ENCODE results near the gene HAVCR2.
A peak's percentile ranks its signal among the peaks of the same experiment; 100 is the strongest.

The HAVCR2 gene

GRCh38 chr5:157086751-157087359 lies 22.0 kb downstream of the HAVCR2 start:
- Histone ChIP-seq H3K4me3 (ENCODE audit: low read depth, low read length) (no peak overlapping the region), H3K36me3 (replicated peaks) (no peaks in the 10 kb centered on the region), H3K27ac (no peak overlapping the region), H3K27me3 (replicated peaks) (no peaks in the 10 kb centered on the region)
- TF ChIP-seq, protein P1, sequence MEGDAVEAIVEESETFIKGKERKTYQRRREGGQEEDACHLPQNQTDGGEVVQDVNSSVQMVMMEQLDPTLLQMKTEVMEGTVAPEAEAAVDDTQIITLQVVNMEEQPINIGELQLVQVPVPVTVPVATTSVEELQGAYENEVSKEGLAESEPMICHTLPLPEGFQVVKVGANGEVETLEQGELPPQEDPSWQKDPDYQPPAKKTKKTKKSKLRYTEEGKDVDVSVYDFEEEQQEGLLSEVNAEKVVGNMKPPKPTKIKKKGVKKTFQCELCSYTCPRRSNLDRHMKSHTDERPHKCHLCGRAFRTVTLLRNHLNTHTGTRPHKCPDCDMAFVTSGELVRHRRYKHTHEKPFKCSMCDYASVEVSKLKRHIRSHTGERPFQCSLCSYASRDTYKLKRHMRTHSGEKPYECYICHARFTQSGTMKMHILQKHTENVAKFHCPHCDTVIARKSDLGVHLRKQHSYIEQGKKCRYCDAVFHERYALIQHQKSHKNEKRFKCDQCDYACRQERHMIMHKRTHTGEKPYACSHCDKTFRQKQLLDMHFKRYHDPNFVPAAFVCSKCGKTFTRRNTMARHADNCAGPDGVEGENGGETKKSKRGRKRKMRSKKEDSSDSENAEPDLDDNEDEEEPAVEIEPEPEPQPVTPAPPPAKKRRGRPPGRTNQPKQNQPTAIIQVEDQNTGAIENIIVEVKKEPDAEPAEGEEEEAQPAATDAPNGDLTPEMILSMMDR (IDR thresholded peaks at IDR 0.05; ENCODE audit: low read depth, low read length, missing control alignments): no peak
- DNase-seq: no peak
- in situ Hi-C loops (cut with HindIII; ENCODE audit: low pct_ligation_motif_present, low sequenced_read_pairs): no loop called here

GRCh38 chr5:157085930-157086329 lies 22.9 kb downstream of the HAVCR2 start:
- no peaks in the 10 kb centered on the region for H3K27me3 ChIP-seq (replicated peaks)
- DNase-seq: no peak
- TF ChIP-seq, protein P1 (IDR thresholded peaks at IDR 0.05; ENCODE audit: low read depth, low read length, missing control alignments): no peak

GRCh38 chr5:157080286-157080685 lies 28.6 kb downstream of the HAVCR2 start:
- TF ChIP-seq, protein P1 (IDR thresholded peaks at IDR 0.05; ENCODE audit: low read depth, low read length, missing control alignments): no peak
- no peak overlapping the region for H3K4me3 ChIP-seq (ENCODE audit: low read depth, low read length)
- H3K27ac ChIP-seq: no peak overlapping the region
- H3K27me3 ChIP-seq (replicated peaks): no peaks in the 10 kb centered on the region
- in situ Hi-C loops (cut with HindIII; ENCODE audit: low pct_ligation_motif_present, low sequenced_read_pairs): no loop called here
- no peaks in the 10 kb centered on the region for H3K36me3 ChIP-seq (replicated peaks)
- DNase-seq: no peak

More at GRCh38 chr5:157085930-157086329, 22.9 kb downstream of the HAVCR2 start:
- no peak overlapping the region for H3K4me3 ChIP-seq (ENCODE audit: low read depth, low read length)
- H3K27ac ChIP-seq: no peak overlapping the region
- in situ Hi-C loops (cut with HindIII; ENCODE audit: low pct_ligation_motif_present, low sequenced_read_pairs): no loop called here
- no peaks in the 10 kb centered on the region for H3K36me3 ChIP-seq (replicated peaks)

DNA sequence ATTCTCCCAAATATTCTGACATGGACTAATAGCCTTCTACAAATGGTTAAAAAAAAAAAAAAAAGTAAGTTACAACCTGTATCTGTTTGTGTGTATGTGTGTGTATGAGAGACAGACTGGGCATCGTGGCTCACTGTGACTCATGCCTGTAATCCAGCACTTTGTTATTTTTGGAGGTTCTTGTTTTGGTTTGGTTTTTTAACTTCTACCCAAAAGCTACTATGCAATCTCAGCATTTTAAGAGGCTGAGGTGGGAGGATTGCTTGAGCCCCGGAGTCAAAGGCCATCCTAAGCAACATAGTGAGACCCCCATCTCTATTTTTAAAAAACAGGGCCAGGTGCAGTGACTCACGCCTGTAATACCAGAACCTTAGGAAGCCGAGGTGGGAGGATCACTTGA lies 32.3 kb downstream of the HAVCR2 start:
- TF ChIP-seq, protein P1 (IDR thresholded peaks at IDR 0.05; ENCODE audit: low read depth, low read length, missing control alignments): no peak
- in situ Hi-C loops (cut with HindIII; ENCODE audit: low pct_ligation_motif_present, low sequenced_read_pairs): no loop called here

GRCh38 chr5:157072508-157072907 lies 36.3 kb downstream of the HAVCR2 start:
- in situ Hi-C loops (cut with HindIII; ENCODE audit: low pct_ligation_motif_present, low sequenced_read_pairs): no loop called here
- TF ChIP-seq, protein P1 (IDR thresholded peaks at IDR 0.05; ENCODE audit: low read depth, low read length, missing control alignments): no peak
- Histone ChIP-seq H3K4me3 (ENCODE audit: low read depth, low read length) (no peak overlapping the region), H3K27me3 (replicated peaks) (no peaks in the 10 kb centered on the region), H3K36me3 (replicated peaks) (no peaks in the 10 kb centered on the region), H3K27ac (no peak overlapping the region)
- DNase-seq: no peak

More for the DNA sequence above, 32.3 kb downstream of the HAVCR2 start:
- Histone ChIP-seq H3K27ac (no peak overlapping the region), H3K36me3 (replicated peaks) (no peaks in the 10 kb centered on the region), H3K27me3 (replicated peaks) (no peaks in the 10 kb centered on the region), H3K4me3 (ENCODE audit: low read depth, low read length) (no peak overlapping the region)
- peak; percentile 29 for DNase-seq

GRCh38 chr5:157069949-157070348 lies 38.9 kb downstream of the HAVCR2 start:
- in situ Hi-C loops (cut with HindIII; ENCODE audit: low pct_ligation_motif_present, low sequenced_read_pairs): no loop called here
- TF ChIP-seq, protein P1 (IDR thresholded peaks at IDR 0.05; ENCODE audit: low read depth, low read length, missing control alignments): no peak
- H3K27ac ChIP-seq: no peak overlapping the region

More at GRCh38 chr5:157069949-157070348, 38.9 kb downstream of the HAVCR2 start:
- no peak overlapping the region for H3K4me3 ChIP-seq (ENCODE audit: low read depth, low read length)
- no peak for DNase-seq
- H3K36me3 ChIP-seq (replicated peaks): no peaks in the 10 kb centered on the region
- H3K27me3 ChIP-seq (replicated peaks): no peaks in the 10 kb centered on the region
